Measurements from ENCODE around the gene CHEK2. TPM values are rescaled to one million over a fixed set of nuclear protein-coding genes. Genes with fewer than 3 reads are reported as not detected.

CHEK2 gene
- total RNA-seq, 4 donors from 2014 or later, result 2.6 to 14.4 (median 5.8) TPM

DNA sequence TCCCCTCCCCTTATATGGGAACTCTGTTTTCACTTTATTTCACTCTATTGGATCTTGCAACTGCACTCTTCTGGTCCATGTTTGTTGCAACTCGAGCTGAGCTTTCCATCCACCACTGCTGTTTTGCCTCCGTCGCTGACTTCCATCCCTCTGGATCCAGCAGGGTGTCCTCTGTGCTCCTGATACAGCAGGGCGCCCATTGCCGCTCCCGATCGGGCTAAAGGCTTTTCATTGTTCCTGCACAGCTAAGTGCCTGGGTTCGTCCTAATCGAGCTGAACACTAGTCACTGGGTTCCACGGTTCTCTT, 19.8 kb upstream of the CHEK2 start:
- TF ChIP-seq, protein P1, sequence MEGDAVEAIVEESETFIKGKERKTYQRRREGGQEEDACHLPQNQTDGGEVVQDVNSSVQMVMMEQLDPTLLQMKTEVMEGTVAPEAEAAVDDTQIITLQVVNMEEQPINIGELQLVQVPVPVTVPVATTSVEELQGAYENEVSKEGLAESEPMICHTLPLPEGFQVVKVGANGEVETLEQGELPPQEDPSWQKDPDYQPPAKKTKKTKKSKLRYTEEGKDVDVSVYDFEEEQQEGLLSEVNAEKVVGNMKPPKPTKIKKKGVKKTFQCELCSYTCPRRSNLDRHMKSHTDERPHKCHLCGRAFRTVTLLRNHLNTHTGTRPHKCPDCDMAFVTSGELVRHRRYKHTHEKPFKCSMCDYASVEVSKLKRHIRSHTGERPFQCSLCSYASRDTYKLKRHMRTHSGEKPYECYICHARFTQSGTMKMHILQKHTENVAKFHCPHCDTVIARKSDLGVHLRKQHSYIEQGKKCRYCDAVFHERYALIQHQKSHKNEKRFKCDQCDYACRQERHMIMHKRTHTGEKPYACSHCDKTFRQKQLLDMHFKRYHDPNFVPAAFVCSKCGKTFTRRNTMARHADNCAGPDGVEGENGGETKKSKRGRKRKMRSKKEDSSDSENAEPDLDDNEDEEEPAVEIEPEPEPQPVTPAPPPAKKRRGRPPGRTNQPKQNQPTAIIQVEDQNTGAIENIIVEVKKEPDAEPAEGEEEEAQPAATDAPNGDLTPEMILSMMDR (IDR thresholded peaks at IDR 0.05; ENCODE audit: low read depth), result no peak

- TF ChIP-seq, protein P1 (IDR thresholded peaks at IDR 0.05; ENCODE audit: low read depth), result no peak
These were observed 18.4 kb upstream of the CHEK2 start for GRCh38 chr22:28759861-28760560.

- TF ChIP-seq, protein P1 (IDR thresholded peaks at IDR 0.05; ENCODE audit: low read depth), result no peak
These were observed 8.9 kb upstream of the CHEK2 start for GRCh38 chr22:28750471-28750881.

DNA sequence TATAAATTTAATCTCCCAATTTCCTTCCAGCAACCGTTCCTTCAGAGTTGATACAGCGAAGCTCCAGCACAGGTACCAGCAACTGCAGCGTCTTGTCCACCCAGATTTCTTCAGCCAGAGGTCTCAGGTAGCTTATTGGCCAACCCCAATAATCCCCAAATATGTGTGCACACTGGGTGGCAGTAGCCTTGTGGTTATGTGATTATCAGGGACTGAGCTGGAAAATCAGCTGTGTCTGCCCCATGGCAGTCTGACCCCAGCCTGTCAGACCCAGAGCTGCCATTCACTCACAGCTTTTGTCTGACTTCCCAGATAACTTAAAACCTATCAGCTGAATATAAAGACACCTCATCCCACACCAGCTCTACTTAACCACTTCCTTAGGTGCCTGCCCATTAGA, 2.2 kb upstream of the CHEK2 start:
- TF ChIP-seq, protein P1 (IDR thresholded peaks at IDR 0.05; ENCODE audit: low read depth), result no peak

DNA sequence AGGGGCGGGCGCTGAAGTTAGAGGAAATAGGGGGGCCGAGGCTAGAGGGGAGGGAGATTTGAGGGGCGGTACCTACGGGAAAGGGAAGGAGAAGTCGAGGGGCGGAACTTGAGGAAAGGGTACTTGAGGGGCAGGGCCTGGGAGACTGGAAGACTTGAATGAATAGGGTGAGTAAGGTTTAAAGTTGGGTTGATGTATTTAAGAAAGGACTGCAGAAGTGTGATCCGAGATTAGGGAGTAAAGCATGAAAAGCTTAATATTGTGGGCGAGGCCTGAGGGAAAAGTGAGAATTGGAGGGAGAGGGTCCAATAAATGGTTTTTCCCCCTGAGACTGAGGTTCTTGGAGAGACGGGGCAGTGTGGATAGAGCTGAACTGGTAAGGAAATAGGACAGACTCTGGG, 942 bp upstream of the CHEK2 start:
- TF ChIP-seq, protein P1 (IDR thresholded peaks at IDR 0.05; ENCODE audit: low read depth), result no peak

DNA sequence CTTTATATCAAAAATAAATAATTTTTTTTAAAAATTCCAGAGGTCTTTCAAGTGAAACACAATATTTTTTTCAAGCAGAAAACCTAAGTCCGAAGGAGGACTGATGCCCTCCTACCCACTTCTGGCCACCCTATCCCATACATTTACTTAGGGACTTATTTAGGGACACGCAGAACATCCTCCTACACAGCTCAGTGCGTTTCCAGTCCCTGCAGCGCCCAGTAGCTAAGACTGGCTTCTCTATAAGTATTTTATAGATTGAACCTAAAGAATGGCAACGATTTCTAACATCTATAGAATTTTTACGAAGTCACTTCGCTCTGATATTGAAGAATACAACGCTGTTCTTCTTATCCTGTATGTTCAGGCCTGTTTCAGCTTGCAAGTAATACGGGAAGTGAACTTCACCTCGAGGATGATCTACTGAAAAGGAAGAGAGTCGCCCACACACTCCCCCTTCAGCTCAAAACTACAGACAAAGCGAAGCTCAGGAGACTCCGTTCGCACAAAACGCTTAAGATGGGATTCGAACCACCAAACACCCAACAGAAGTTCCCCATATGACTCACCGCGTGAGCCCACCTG, 328 bp downstream of the CHEK2 start:
- TF ChIP-seq, protein P1 (IDR thresholded peaks at IDR 0.05; ENCODE audit: low read depth), result no peak

- TF ChIP-seq, protein P1 (IDR thresholded peaks at IDR 0.05; ENCODE audit: low read depth), result no peak
These were observed 3.9 kb downstream of the CHEK2 start for GRCh38 chr22:28737701-28738100.
